Chondrocyte (in vitro differentiated cells): ENCODE data around the gene GP1BB. TPM values are rescaled to one million over a fixed set of nuclear protein-coding genes. Genes with fewer than 3 reads are reported as not detected.
"Not testable (repeated sequence)": the region's sequence is repeated elsewhere in the genome, so short reads cannot be mapped to it uniquely, and the experiment has no call there.

Experiments used
- DNase-seq: peaks from one replicate; pipeline ENCODE4 v3.0.0; 2021; ENCODE audit warnings: mixed read lengths, low spot score
- H3K27ac Mint-ChIP-seq: one replicate; pipeline ENCODE4 v1.8.0; 2021; ENCODE audit warnings: mild to moderate bottlenecking, moderate library complexity, mixed read lengths; ENCODE audit not compliant: unreplicated experiment
- H3K27me3 Mint-ChIP-seq: 2 replicates; pipeline ENCODE4 v1.8.0; 2021; ENCODE audit warnings: low read depth, mixed read lengths
- H3K36me3 Mint-ChIP-seq: 2 replicates; pipeline ENCODE4 v1.8.0; 2021; ENCODE audit warnings: low read depth, mixed read lengths
- H3K4me1 Mint-ChIP-seq: 2 replicates; pipeline ENCODE4 v1.8.0; 2021; ENCODE audit warnings: low read depth, mild to moderate bottlenecking, mixed read lengths
- H3K4me3 Mint-ChIP-seq: one replicate; pipeline ENCODE4 v1.8.0; 2021; ENCODE audit warnings: mild to moderate bottlenecking, moderate library complexity, mixed read lengths; ENCODE audit not compliant: unreplicated experiment
- H3K9me3 Mint-ChIP-seq: 2 replicates; pipeline ENCODE4 v1.8.0; 2021; ENCODE audit warnings: low read depth, mixed read lengths
- CTCF ChIP-seq: fragments of 200-600 bp; sonication (generic); IDR thresholded peaks from 2 replicates; pipeline ENCODE4 v1.5.0; 2021; ENCODE audit warnings: antibody characterized with exemption, mild to moderate bottlenecking, moderate library complexity
- long read RNA-seq: library from polyadenylated mRNA; stranded (forward); transcript quantifications from one replicate; pipeline ENCODE4 v2.0.0, GENCODE V29; 2021
- total RNA-seq: library from RNA; stranded (reverse); gene quantifications from 3 replicates; pipeline ENCODE4 v1.2.1, GENCODE V29; 2021

GP1BB gene
- total RNA-seq = 36.4 to 63.4 TPM (median 56.0 TPM) in 3 replicates
- long read RNA-seq, transcript GP1BB-201 (2 exons, 1,553 nt) = major isoform, 10 of 10 reads
- long read RNA-seq, partial matches to known transcripts = 0 of 10 reads
- long read RNA-seq, other reads (novel, unspliced or antisense) = 0 of 10 reads

- H3K9me3 Mint-ChIP-seq = no peaks in the 10 kb centered on the region
- no peak for DNase-seq
- peak; percentile 3 for TF ChIP-seq CTCF
- no peaks in the 10 kb centered on the region for H3K27me3 Mint-ChIP-seq
- H3K4me3 Mint-ChIP-seq = no peak within 1 kb of the TSS
- peaks cover 26% of the 10 kb centered on the region for H3K4me1 Mint-ChIP-seq
- H3K27ac Mint-ChIP-seq = no peak within 1 kb of the TSS
- H3K36me3 Mint-ChIP-seq = peaks cover 28% of the 10 kb centered on the region
These were observed at the start of gene GP1BB for GRCh38 chr22:19723232-19723982. GP1BB (plus strand) TSS chr22:19723539; CDS start chr22:19723570, 31 bp downstream.

GRCh38 chr22:19673660-19674059 lies 49.7 kb upstream of the GP1BB start:
- no peak overlapping the region for H3K27ac Mint-ChIP-seq
- no peaks in the 10 kb centered on the region for H3K27me3 Mint-ChIP-seq
- peaks cover 8% of the 10 kb centered on the region for H3K9me3 Mint-ChIP-seq
- DNase-seq = no peak
- TF ChIP-seq CTCF = no peak
- H3K4me1 Mint-ChIP-seq = peaks cover 42% of the 10 kb centered on the region
- peaks cover 3% of the 10 kb centered on the region for H3K36me3 Mint-ChIP-seq
- H3K4me3 Mint-ChIP-seq = no peak overlapping the region

GRCh38 chr22:19674129-19674928 lies 49.0 kb upstream of the GP1BB start:
- DNase-seq = no peak
- no peak for TF ChIP-seq CTCF
- H3K27me3 Mint-ChIP-seq = no peaks in the 10 kb centered on the region

DNA sequence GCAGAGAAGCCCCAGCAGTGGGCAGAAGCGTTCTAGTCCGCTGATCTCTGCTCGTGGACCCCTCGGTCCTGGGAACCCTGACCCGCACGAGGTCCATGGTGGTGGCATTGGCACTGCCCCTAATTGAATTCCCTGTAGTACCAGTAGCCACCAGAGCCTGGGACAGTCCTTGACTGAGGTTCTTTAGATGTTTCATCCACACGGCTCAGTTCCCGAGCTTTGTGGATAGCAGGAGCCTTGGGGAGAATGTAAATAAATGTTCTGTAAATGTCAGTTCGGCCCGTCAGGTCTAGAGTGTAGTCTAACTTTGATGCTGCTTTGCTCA lies 48.4 kb upstream of the GP1BB start:
- Mint-ChIP-seq H3K27ac (no peak overlapping the region), H3K27me3 (no peaks in the 10 kb centered on the region), H3K4me1 (peaks cover 39% of the 10 kb centered on the region), H3K36me3 (peaks cover 3% of the 10 kb centered on the region), H3K9me3 (peaks cover 8% of the 10 kb centered on the region), H3K4me3 (no peak overlapping the region)
- DNase-seq = peak; percentile 37
- TF ChIP-seq CTCF = no peak

More at GRCh38 chr22:19674129-19674928, 49.0 kb upstream of the GP1BB start:
- Mint-ChIP-seq H3K36me3 (peaks cover 3% of the 10 kb centered on the region), H3K4me3 (no peak overlapping the region), H3K4me1 (peaks cover 42% of the 10 kb centered on the region), H3K27ac (no peak overlapping the region), H3K9me3 (peaks cover 8% of the 10 kb centered on the region)

DNA sequence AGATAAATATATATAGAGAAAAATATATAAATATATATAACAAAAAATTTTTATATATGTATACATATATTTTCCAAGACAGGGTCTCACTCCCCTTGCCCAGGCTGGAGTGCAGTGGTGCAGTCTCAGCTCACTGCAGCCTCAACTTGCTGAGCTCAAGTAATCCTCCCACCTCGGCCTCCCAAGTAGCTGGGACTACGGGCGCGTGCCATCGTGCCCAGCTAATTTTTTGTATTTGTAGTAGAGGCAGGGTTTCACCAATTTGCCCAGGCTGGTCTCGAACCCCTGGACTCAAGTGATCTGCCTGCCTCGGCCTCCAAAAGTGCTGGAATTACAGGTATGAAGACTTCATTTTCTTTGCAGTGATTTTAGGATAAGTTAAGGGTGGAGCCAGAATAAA lies 47.9 kb upstream of the GP1BB start:
- no peak for TF ChIP-seq CTCF
- Mint-ChIP-seq H3K36me3 (peaks cover 3% of the 10 kb centered on the region), H3K9me3 (peaks cover 8% of the 10 kb centered on the region), H3K4me3 (no peak overlapping the region), H3K27ac (no peak overlapping the region), H3K4me1 (peaks cover 38% of the 10 kb centered on the region), H3K27me3 (no peaks in the 10 kb centered on the region)
- peak; percentile 47 for DNase-seq

GRCh38 chr22:19676437-19676836 lies 46.9 kb upstream of the GP1BB start:
- not testable (repeated sequence) for H3K27me3 Mint-ChIP-seq, H3K36me3 Mint-ChIP-seq, H3K9me3 Mint-ChIP-seq, H3K4me3 Mint-ChIP-seq, H3K27ac Mint-ChIP-seq, DNase-seq
- peaks cover 34% of the 10 kb centered on the region for H3K4me1 Mint-ChIP-seq
